Raji (cell line): ENCODE results near the gene PALD1.

Experiments
- POLR2A ChIP-seq: IDR thresholded peaks from 2 replicates; pipeline ENCODE4 v1.6.1; 2011; ENCODE audit warnings: low read depth, low read length, control low read depth; ENCODE audit not compliant: insufficient read depth

Gene PALD1

DNA sequence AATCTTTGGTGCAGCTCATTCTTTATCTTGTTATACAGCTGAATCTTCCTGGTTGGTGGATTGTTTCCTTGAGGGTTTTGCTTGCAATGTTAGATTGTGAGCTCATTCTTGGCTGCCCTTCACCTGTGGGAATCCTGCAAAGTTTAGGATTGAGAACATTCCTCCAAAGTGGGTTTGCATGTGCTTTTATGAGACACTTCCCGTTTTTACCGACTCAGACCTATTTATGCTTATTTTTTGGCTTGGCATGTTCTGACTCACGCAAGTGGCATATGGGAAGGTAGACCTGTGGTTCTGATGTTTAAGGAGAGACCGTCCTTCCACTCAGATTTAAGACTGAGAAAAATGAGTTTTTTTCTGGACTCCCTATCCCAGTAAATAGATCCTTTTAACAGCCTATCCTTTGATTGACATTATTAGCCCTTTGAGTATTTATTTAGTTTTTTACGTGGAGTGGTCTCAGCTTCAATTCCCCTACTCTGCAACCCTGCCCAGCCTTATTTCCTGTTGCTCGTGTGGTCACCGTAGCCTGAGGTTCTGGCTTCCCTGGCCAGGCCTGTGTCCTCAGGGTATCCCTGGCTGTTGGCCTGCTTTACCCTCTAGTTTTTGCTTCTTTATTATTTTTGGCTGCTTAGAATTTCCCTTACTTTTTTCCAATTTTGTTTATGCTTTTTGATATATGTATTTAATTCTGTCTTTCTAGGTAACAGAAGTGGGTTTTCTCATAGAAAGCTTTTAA lies 137.4 kb downstream of the PALD1 start:
- no peak for TF ChIP-seq POLR2A

DNA sequence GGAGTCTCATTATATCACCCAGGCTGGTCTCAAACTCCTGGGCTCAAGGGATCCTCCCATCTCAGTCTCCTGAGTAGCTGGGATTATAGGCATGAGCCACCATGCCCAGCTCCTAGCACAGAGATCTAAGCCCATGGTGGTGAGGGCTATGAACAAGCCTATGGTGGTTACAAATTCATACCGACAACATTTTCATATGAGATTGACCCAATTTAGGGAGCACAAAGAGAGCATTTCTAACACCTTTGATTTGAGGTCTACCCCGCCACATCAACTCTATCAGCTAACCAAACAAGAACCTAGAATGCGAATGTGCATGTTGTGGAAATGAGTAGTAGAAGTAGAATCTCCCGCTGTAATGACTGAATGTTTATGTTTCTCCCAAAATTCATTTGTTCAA lies 138.2 kb downstream of the PALD1 start:
- TF ChIP-seq POLR2A: no peak
